ENCODE data around the gene DGAT2. TPM values are rescaled to one million over a fixed set of nuclear protein-coding genes. Genes with fewer than 3 reads are reported as not detected.

The DGAT2 gene
- total and polyA plus RNA-seq, 5 donors from 2014 or later = 0.17 to 0.47 (median 0.42) TPM; not detected in 2

GRCh38 chr11:75760243-75760642, 8.3 kb upstream of the DGAT2 start:
- H3K27ac Mint-ChIP-seq = no peak overlapping the region
- peaks cover 0 to 2% (median 0%) of the 10 kb centered on the region in 7 donors for H3K9me3 Mint-ChIP-seq
- DNase-seq (no peak), ATAC-seq (ENCODE audit: low read depth in 2 of 2) (no peak)
- H3K9me3 ChIP-seq (ENCODE audit: control insufficient read depth in 2 of 2, low read length in 2 of 2) = no peaks in the 10 kb centered on the region
- no peak overlapping the region for H3K4me3 ChIP-seq (ENCODE audit: low read depth, low read length)
- H3K27me3 Mint-ChIP-seq = peaks cover 21% of the 10 kb centered on the region
- H3K4me3 Mint-ChIP-seq = no peak overlapping the region
- H3K27me3 ChIP-seq (ENCODE audit: control insufficient read depth, insufficient read depth, low read length) = no peaks in the 10 kb centered on the region
- no peaks in the 10 kb centered on the region for H3K4me1 ChIP-seq (ENCODE audit: control insufficient read depth, insufficient read depth, low read length, poor library complexity, severe bottlenecking)
- peaks cover 0 to 4% (median 0%) of the 10 kb centered on the region in 4 donors for H3K4me1 Mint-ChIP-seq
- H3K36me3 ChIP-seq (ENCODE audit: control insufficient read depth, insufficient read depth, low read length) = no peaks in the 10 kb centered on the region
- H3K27ac ChIP-seq (ENCODE audit: insufficient read depth, low read length, poor library complexity, severe bottlenecking) = no peak overlapping the region
- H3K36me3 Mint-ChIP-seq = no peaks in the 10 kb centered on the region

GRCh38 chr11:75760710-75761493, 7.7 kb upstream of the DGAT2 start:
- H3K36me3 Mint-ChIP-seq = peaks cover 2% of the 10 kb centered on the region
- Histone ChIP-seq H3K27ac (ENCODE audit: insufficient read depth, low read length, poor library complexity, severe bottlenecking) (no peak overlapping the region), H3K9me3 (ENCODE audit: control insufficient read depth in 2 of 2, low read length in 2 of 2) (no peaks in the 10 kb centered on the region), H3K4me3 (ENCODE audit: low read depth, low read length) (no peak overlapping the region), H3K4me1 (ENCODE audit: control insufficient read depth, insufficient read depth, low read length, poor library complexity, severe bottlenecking) (no peaks in the 10 kb centered on the region), H3K36me3 (ENCODE audit: control insufficient read depth, insufficient read depth, low read length) (no peaks in the 10 kb centered on the region), H3K27me3 (ENCODE audit: control insufficient read depth, insufficient read depth, low read length) (no peaks in the 10 kb centered on the region)
- no peak overlapping the region for H3K27ac Mint-ChIP-seq
- peaks cover 0 to 4% (median 0%) of the 10 kb centered on the region in 4 donors for H3K4me1 Mint-ChIP-seq
- H3K4me3 Mint-ChIP-seq = no peak overlapping the region
- DNase-seq = no peak
- no peak for ATAC-seq (ENCODE audit: low read depth in 2 of 2)
- H3K27me3 Mint-ChIP-seq = peaks cover 15% of the 10 kb centered on the region
- peaks cover 0 to 2% (median 0%) of the 10 kb centered on the region in 7 donors for H3K9me3 Mint-ChIP-seq

- Mint-ChIP-seq H3K4me1 (peaks cover 0 to 4% (median under 1%) of the 10 kb centered on the region in 4 donors), H3K4me3 (no peak overlapping the region), H3K27ac (no peak overlapping the region), H3K36me3 (peaks cover 3% of the 10 kb centered on the region), H3K27me3 (peaks cover 9% of the 10 kb centered on the region), H3K9me3 (no peaks in the 10 kb centered on the region)
- ATAC-seq (ENCODE audit: low read depth in 2 of 2) (no peak), DNase-seq (no peak)
- H3K4me1 ChIP-seq (ENCODE audit: control insufficient read depth, insufficient read depth, low read length, poor library complexity, severe bottlenecking) = no peaks in the 10 kb centered on the region
- H3K9me3 ChIP-seq (ENCODE audit: control insufficient read depth in 2 of 2, low read length in 2 of 2) = no peaks in the 10 kb centered on the region
- no peaks in the 10 kb centered on the region for H3K27me3 ChIP-seq (ENCODE audit: control insufficient read depth, insufficient read depth, low read length)
- no peak overlapping the region for H3K4me3 ChIP-seq (ENCODE audit: low read depth, low read length)
- no peak overlapping the region for H3K27ac ChIP-seq (ENCODE audit: insufficient read depth, low read length, poor library complexity, severe bottlenecking)
- H3K36me3 ChIP-seq (ENCODE audit: control insufficient read depth, insufficient read depth, low read length) = no peaks in the 10 kb centered on the region
These were observed 6.4 kb upstream of the DGAT2 start for GRCh38 chr11:75762158-75762557.

- no peaks in the 10 kb centered on the region for H3K9me3 Mint-ChIP-seq
- peaks cover 0 to 8% (median 4%) of the 10 kb centered on the region in 4 donors for H3K4me1 Mint-ChIP-seq
- peak overlapping the region in 1 of 3 donors; percentile 15 for H3K27ac Mint-ChIP-seq
- Histone ChIP-seq H3K9me3 (ENCODE audit: control insufficient read depth in 2 of 2, low read length in 2 of 2) (no peaks in the 10 kb centered on the region), H3K4me1 (ENCODE audit: control insufficient read depth, insufficient read depth, low read length, poor library complexity, severe bottlenecking) (peaks cover 3% of the 10 kb centered on the region), H3K36me3 (ENCODE audit: control insufficient read depth, insufficient read depth, low read length) (no peaks in the 10 kb centered on the region), H3K27ac (ENCODE audit: insufficient read depth, low read length, poor library complexity, severe bottlenecking) (no peak overlapping the region), H3K27me3 (ENCODE audit: control insufficient read depth, insufficient read depth, low read length) (no peaks in the 10 kb centered on the region), H3K4me3 (ENCODE audit: low read depth, low read length) (no peak overlapping the region)
- no peak overlapping the region for H3K4me3 Mint-ChIP-seq
- no peak for ATAC-seq (ENCODE audit: low read depth in 2 of 2)
- no peak for DNase-seq
- H3K27me3 Mint-ChIP-seq = peaks cover 12% of the 10 kb centered on the region
- H3K36me3 Mint-ChIP-seq = peaks cover 3% of the 10 kb centered on the region
These were observed 5.7 kb upstream of the DGAT2 start for GRCh38 chr11:75762885-75763284.

GRCh38 chr11:75763846-75764245, 4.7 kb upstream of the DGAT2 start:
- Histone ChIP-seq H3K4me3 (ENCODE audit: low read depth, low read length) (no peak overlapping the region), H3K27me3 (ENCODE audit: control insufficient read depth, insufficient read depth, low read length) (no peaks in the 10 kb centered on the region), H3K27ac (ENCODE audit: insufficient read depth, low read length, poor library complexity, severe bottlenecking) (no peak overlapping the region), H3K36me3 (ENCODE audit: control insufficient read depth, insufficient read depth, low read length) (no peaks in the 10 kb centered on the region), H3K4me1 (ENCODE audit: control insufficient read depth, insufficient read depth, low read length, poor library complexity, severe bottlenecking) (peaks cover 13% of the 10 kb centered on the region), H3K9me3 (ENCODE audit: control insufficient read depth in 2 of 2, low read length in 2 of 2) (no peaks in the 10 kb centered on the region)
- peaks cover 17% of the 10 kb centered on the region for H3K27me3 Mint-ChIP-seq
- DNase-seq = no peak
- H3K36me3 Mint-ChIP-seq = peaks cover 3% of the 10 kb centered on the region
- H3K4me3 Mint-ChIP-seq = no peak overlapping the region
- no peaks in the 10 kb centered on the region for H3K9me3 Mint-ChIP-seq
- no peak for ATAC-seq (ENCODE audit: low read depth in 2 of 2)
- H3K4me1 Mint-ChIP-seq = peaks cover 0 to 12% (median 6%) of the 10 kb centered on the region in 4 donors
- H3K27ac Mint-ChIP-seq = no peak overlapping the region

GRCh38 chr11:75765116-75765515, 3.5 kb upstream of the DGAT2 start:
- Mint-ChIP-seq H3K4me3 (no peak overlapping the region), H3K27ac (no peak overlapping the region)
- peaks cover 18% of the 10 kb centered on the region for H3K4me1 ChIP-seq (ENCODE audit: control insufficient read depth, insufficient read depth, low read length, poor library complexity, severe bottlenecking)

GRCh38 chr11:75766443-75767227, 1.9 kb upstream of the DGAT2 start:
- peak overlapping the region in 1 of 4 donors; percentile 28 for H3K4me3 Mint-ChIP-seq
- peaks cover 18% of the 10 kb centered on the region for H3K4me1 ChIP-seq (ENCODE audit: control insufficient read depth, insufficient read depth, low read length, poor library complexity, severe bottlenecking)
- no peak overlapping the region for H3K4me3 ChIP-seq (ENCODE audit: low read depth, low read length)
- H3K4me1 Mint-ChIP-seq = peaks cover 0 to 22% (median 11%) of the 10 kb centered on the region in 4 donors
- peak overlapping the region in 1 of 3 donors; percentile 64 for H3K27ac Mint-ChIP-seq
- ATAC-seq (ENCODE audit: low read depth in 2 of 2) (no peak), DNase-seq (no peak)
- H3K27ac ChIP-seq (ENCODE audit: insufficient read depth, low read length, poor library complexity, severe bottlenecking) = no peak overlapping the region
- peaks cover 3% of the 10 kb centered on the region for H3K36me3 Mint-ChIP-seq
- peaks cover 20% of the 10 kb centered on the region for H3K27me3 Mint-ChIP-seq
- no peaks in the 10 kb centered on the region for H3K9me3 ChIP-seq (ENCODE audit: control insufficient read depth in 2 of 2, low read length in 2 of 2)
- no peaks in the 10 kb centered on the region for H3K9me3 Mint-ChIP-seq
- H3K27me3 ChIP-seq (ENCODE audit: control insufficient read depth, insufficient read depth, low read length) = no peaks in the 10 kb centered on the region
- H3K36me3 ChIP-seq (ENCODE audit: control insufficient read depth, insufficient read depth, low read length) = no peaks in the 10 kb centered on the region

More at GRCh38 chr11:75765116-75765515, 3.5 kb upstream of the DGAT2 start:
- Histone ChIP-seq H3K27ac (ENCODE audit: insufficient read depth, low read length, poor library complexity, severe bottlenecking) (no peak overlapping the region), H3K36me3 (ENCODE audit: control insufficient read depth, insufficient read depth, low read length) (no peaks in the 10 kb centered on the region), H3K9me3 (ENCODE audit: control insufficient read depth in 2 of 2, low read length in 2 of 2) (no peaks in the 10 kb centered on the region), H3K27me3 (ENCODE audit: control insufficient read depth, insufficient read depth, low read length) (no peaks in the 10 kb centered on the region), H3K4me3 (ENCODE audit: low read depth, low read length) (no peak overlapping the region)
- Mint-ChIP-seq H3K9me3 (no peaks in the 10 kb centered on the region), H3K36me3 (peaks cover 3% of the 10 kb centered on the region), H3K4me1 (peaks cover 0 to 22% (median 11%) of the 10 kb centered on the region in 4 donors), H3K27me3 (peaks cover 23% of the 10 kb centered on the region)
- no peak for DNase-seq
- no peak for ATAC-seq (ENCODE audit: low read depth in 2 of 2)

All from CD4-positive, CD25-positive, alpha-beta regulatory T cell (primary cell).